Psoas muscle (tissue), 8 donors: ENCODE measurements around the gene LEMD1. TPM values are rescaled to one million over a fixed set of nuclear protein-coding genes. Genes with fewer than 3 reads are reported as not detected.
"Not testable (repeated sequence)": the region's sequence is repeated elsewhere in the genome, so short reads cannot be mapped to it uniquely, and the experiment has no call there.

ENCODE experiments used
- ATAC-seq, 4 donors: fragments of 200-7000 bp; cut with Tn5 transposase; one replicate each; pipeline ENCODE4 v1.9.1; 2020; ENCODE audit warnings: moderate library complexity in 3 of 4, mild to moderate bottlenecking in 2 of 4
- DNase-seq, 2 donors: peaks; one replicate each; pipeline ENCODE4 v3.0.0-alpha.2; 2020
- H3K27ac ChIP-seq: fragments of 200-600 bp; one replicate; pipeline ENCODE4 v1.8.0; 2022
- H3K27me3 ChIP-seq, 3 donors: fragments of 200-600 bp in 1 of 3; one replicate each; pipeline versions ENCODE4 v1.6.1 to v1.8.0; 2013 to 2022; ENCODE audit warnings: low read length in 2 of 3, mild to moderate bottlenecking in 2 of 3, moderate library complexity in 1 of 3; ENCODE audit not compliant: insufficient read depth in 3 of 3
- H3K36me3 ChIP-seq, 2 donors: fragments of 200-600 bp in 1 of 2; one replicate each; pipeline versions ENCODE4 v1.6.1 to v1.8.0; 2013 to 2022; ENCODE audit warnings: low read depth in 1 of 2, mild to moderate bottlenecking in 1 of 2, moderate library complexity in 1 of 2; ENCODE audit not compliant: insufficient read depth in 1 of 2
- H3K4me1 ChIP-seq: fragments of 200-600 bp; one replicate; pipeline ENCODE4 v1.8.0; 2022
- H3K4me3 ChIP-seq: fragments of 200-600 bp; one replicate; pipeline ENCODE4 v1.8.0; 2022; ENCODE audit warnings: mild to moderate bottlenecking
- H3K9me3 ChIP-seq: fragments of 200-600 bp; one replicate; pipeline ENCODE4 v1.8.0; 2022
- WGBS, 3 donors: extraction: QIAGEN DNeasy Blood & Tissue Kit; methylation state at CpG; one replicate each; pipeline versions ENCODE4 v1.1.6 to v1.1.7; 2013; 5-methylcytosine and 5-hydroxymethylcytosine counted together
- intact Hi-C, 2 donors: fragments of 100-400 bp; cut with DNase I; formaldehyde crosslinking; loops; one replicate each; pipeline versions ENCODE4 v1.11.0 to v1.14.2; 2022
- polyA plus RNA-seq, 3 donors: library from polyadenylated mRNA; stranded (reverse); fragments of 200-250 nt; gene quantifications; one replicate each; pipeline ENCODE4 v1.2.3, GENCODE V29; 2013
- total RNA-seq, 4 donors: library from RNA; stranded (reverse); fragmentation: NEBNext Ultra II Directional in 2 of 4; extraction: Animal tissue kit (Norgen Biotek cat#: 25700) in 2 of 4; gene quantifications; one replicate each; pipeline versions ENCODE4 v1.2.1 to v1.2.4, GENCODE V29; 2021 to 2023
- TF ChIP-seq, protein P1 (sequence below): fragments of 200-600 bp; IDR thresholded peaks from one replicate; pipeline ENCODE4 v1.8.0; 2022; ENCODE audit warnings: antibody characterized with exemption
- donor health status: healthy with polysubstance abuse.
- donor health status: DM: no; HTN: no; CAD: no; lungs with moderate emphysema.
- donor health status: Bipolar disorder and iron deficiency.
- donor health status: healthy.
- donor health status: DM: yes; HTN: yes; CAD: no.
- donor health status: DM: no; HTN: no; CAD: no.
- donor health status: DM: no; HTN: no; CAD: no.
- donor health status: DM: yes; HTN: yes; CAD: no.

Gene LEMD1
- total and polyA plus RNA-seq, 7 donors: not detected

DNA sequence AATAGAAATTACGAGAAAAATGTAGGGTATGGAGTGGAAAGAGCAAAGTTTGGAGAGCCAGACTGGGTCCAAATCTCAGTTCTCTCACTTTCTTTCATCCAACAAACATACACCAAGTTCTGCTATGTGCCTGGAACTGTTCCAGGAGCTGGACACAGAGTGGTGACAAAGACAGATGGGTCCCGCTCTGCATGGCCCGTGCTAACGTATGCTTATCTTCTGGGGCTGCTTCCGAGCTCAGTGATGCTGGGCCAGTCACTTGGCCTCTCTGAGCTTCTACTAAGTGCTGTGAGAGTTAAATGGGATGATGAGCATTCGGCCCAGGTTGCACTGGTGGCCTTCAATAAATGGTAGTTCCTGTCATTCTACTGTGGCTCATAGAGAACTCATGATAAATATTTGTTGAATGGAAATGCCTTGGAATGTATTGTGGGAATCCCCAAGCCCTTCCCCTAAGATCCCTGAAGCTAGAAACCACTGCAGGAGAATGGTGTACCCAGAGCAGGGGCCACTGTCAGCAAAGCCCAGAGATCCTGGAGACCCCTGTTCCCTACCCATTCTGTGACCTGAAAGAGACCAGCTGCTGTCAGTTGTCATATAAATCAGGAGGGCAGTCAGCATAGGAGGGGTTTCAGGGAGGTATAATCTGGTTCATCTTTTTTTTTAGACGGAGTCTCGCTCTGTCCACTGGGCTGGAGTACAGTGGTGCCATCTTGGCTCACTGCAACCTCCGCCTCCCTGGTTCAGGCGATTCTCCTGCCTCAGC is 3.8 kb downstream of the LEMD1 start:
- H3K27me3 ChIP-seq: no peaks in the 10 kb centered on the region
- H3K9me3 ChIP-seq: no peaks in the 10 kb centered on the region
- intact Hi-C loops: no loop called here
- whole genome bisulfite sequencing, 3 donors: 86 to 90% (median 86%) methylated on average over 10 of the region's 10 CpGs
- no peak for DNase-seq
- no peaks in the 10 kb centered on the region for H3K36me3 ChIP-seq
- H3K4me1 ChIP-seq: peaks cover 6% of the 10 kb centered on the region
- TF ChIP-seq, protein P1, sequence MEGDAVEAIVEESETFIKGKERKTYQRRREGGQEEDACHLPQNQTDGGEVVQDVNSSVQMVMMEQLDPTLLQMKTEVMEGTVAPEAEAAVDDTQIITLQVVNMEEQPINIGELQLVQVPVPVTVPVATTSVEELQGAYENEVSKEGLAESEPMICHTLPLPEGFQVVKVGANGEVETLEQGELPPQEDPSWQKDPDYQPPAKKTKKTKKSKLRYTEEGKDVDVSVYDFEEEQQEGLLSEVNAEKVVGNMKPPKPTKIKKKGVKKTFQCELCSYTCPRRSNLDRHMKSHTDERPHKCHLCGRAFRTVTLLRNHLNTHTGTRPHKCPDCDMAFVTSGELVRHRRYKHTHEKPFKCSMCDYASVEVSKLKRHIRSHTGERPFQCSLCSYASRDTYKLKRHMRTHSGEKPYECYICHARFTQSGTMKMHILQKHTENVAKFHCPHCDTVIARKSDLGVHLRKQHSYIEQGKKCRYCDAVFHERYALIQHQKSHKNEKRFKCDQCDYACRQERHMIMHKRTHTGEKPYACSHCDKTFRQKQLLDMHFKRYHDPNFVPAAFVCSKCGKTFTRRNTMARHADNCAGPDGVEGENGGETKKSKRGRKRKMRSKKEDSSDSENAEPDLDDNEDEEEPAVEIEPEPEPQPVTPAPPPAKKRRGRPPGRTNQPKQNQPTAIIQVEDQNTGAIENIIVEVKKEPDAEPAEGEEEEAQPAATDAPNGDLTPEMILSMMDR: no peak
- no peak overlapping the region for H3K4me3 ChIP-seq
- H3K27ac ChIP-seq: no peak overlapping the region
- ATAC-seq: no peak

DNA sequence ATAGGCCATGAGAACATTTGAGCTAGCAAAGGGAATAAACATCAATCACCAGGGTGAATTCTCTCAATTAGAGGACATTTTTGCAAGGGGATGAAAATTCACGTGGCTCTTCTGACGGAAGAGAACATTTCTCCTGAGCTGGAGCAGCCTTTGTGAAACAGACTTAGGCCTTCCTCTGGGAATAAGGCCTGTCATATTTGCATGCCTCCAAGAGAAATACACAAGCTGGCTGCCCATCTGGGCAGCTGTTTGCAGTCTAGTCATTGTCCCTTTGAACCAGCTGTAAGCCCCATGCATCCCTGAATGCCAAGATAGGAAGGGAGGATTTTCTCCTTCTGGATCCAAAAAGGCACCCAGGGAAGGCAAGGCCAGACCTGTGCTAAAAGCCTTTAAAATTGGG is 5.5 kb downstream of the LEMD1 start:
- ATAC-seq (no peak), DNase-seq (no peak)
- TF ChIP-seq, protein P1: no peak
- Histone ChIP-seq H3K4me1 (peaks cover 3% of the 10 kb centered on the region), H3K27me3 (no peaks in the 10 kb centered on the region), H3K4me3 (no peak overlapping the region), H3K27ac (no peak overlapping the region), H3K9me3 (no peaks in the 10 kb centered on the region), H3K36me3 (no peaks in the 10 kb centered on the region)
- WGBS, 3 donors: 64 to 79% (median 69%) methylated on average over 2 of the region's 2 CpGs
- intact Hi-C loops: no loop called here

DNA sequence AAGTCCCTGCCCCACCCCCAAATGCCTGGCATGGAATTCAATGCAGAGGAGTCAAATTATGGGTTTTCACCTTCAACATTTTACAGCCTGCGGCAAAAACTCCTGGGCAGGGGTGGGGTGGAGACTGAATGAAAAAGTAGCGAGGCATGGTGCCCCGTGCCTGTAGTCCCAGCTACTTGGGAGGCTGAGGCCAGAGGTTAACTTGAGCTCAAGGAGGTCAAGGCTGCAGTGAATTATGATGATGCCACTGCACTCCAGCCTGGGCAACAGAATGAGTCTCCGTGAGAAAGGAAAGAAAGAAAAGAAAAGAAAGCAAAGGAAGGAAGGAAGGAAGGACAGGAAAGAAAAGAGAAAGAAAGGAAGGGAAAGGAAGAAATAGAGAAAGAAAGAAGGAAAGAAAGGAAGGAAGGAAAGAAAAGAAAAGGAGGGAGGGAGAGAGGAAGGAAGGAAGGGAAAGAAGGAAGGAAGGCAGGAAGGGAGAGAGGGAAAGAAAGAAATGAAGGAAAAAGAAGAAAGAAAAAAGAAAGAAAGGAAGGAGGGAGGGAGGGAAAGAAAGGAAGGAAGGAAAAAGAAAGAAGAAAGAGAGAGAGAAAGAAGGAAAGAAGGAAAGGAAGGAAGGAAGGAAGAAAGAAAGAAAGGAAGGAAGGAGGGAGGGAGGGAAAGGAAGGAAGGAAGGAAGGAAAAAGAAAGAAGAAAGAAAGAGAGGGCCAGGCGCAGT is 11.1 kb downstream of the LEMD1 start:
- TF ChIP-seq, protein P1: no peak
- intact Hi-C loops: no loop called here
- H3K9me3 ChIP-seq: no peaks in the 10 kb centered on the region
- no peak overlapping the region for H3K4me3 ChIP-seq
- 51 to 63% (median 54%) methylated on average over 5 of the region's 5 CpGs for WGBS, 3 donors
- no peaks in the 10 kb centered on the region for H3K36me3 ChIP-seq
- H3K4me1 ChIP-seq: no peaks in the 10 kb centered on the region
- H3K27ac ChIP-seq: no peak overlapping the region
- DNase-seq (no peak), ATAC-seq (no peak)
- H3K27me3 ChIP-seq: no peaks in the 10 kb centered on the region

DNA sequence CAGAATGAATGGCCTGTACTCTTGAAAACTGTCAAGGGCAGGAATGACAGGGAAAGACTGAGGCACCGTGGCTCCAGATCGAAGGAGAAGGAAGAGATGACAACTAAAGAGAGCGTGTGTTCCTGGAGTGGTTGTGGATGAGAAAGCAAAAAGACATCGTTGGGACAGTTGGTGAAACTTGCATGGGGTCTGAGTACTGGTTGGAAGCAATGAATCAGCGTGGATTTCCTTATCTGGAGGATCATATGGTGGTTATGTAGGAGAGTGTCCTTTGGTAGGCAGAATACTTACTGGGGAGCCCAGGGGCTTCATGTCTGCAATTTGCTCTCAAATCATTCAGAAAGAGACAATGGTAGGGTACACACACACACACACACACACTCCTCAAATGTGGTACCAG is 13.9 kb downstream of the LEMD1 start:
- TF ChIP-seq, protein P1: no peak
- intact Hi-C loops: no loop called here
- WGBS, 3 donors: 88 to 90% (median 89%) methylated on average over 5 of the region's 5 CpGs
- Histone ChIP-seq H3K4me1 (no peaks in the 10 kb centered on the region), H3K4me3 (no peak overlapping the region), H3K9me3 (no peaks in the 10 kb centered on the region), H3K27ac (no peak overlapping the region), H3K27me3 (no peaks in the 10 kb centered on the region), H3K36me3 (no peaks in the 10 kb centered on the region)
- DNase-seq: no peak
- ATAC-seq: no peak

DNA sequence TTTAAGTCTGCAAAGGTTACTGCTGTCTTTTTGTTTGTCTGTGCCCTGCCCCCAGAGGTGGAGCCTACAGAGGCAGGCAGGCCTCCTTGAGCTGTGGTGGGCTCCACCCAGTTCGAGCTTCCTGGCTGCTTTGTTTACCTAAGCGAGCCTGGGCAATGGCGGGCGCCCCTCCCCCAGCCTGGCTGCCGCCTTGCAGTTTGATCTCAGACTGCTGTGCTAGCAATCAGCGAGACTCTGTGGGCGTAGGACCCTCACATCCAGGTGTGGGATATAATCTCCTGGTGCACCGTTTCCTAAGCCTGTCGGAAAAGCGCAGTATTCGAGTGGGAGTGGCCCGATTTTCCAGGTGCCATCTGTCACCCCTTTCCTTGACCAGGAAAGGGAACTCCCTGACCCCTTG is 15.6 kb downstream of the LEMD1 start:
- WGBS, 3 donors: 73 to 87% methylated on average over 5 to 8 of the region's 12 CpGs; no CpG with 5 or more reads in 1 of the 3 donors
- H3K4me1 ChIP-seq, H3K27me3 ChIP-seq, ATAC-seq, DNase-seq, H3K36me3 ChIP-seq, H3K9me3 ChIP-seq, H3K27ac ChIP-seq, intact Hi-C loops, H3K4me3 ChIP-seq: not testable (repeated sequence)

DNA sequence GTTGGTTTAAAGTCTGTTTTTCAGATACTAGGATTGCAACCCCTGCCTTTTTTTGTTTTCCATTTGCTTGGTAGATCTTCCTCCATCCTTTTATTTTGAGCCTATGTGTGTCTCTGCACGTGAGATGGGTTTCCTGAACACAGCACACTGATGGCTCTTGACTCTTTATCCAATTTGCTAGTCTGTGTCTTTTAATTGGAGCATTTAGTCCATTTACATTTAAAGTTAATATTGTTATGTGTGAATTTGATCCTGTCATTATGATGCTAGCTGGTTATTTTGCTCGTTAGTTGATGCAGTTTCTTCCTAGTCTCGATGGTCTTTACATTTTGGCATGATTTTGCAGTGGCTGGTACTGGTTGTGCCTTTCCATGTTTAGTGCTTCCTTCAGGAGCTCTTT is 17.4 kb downstream of the LEMD1 start:
- 77 to 88% (median 82%) methylated on average over 1 of the region's 3 CpGs for WGBS, 3 donors
- ATAC-seq, intact Hi-C loops: not testable (repeated sequence)

More for the DNA sequence above, 17.4 kb downstream of the LEMD1 start:
- H3K36me3 ChIP-seq, H3K27ac ChIP-seq, H3K27me3 ChIP-seq, H3K4me3 ChIP-seq, DNase-seq, H3K4me1 ChIP-seq, H3K9me3 ChIP-seq: not testable (repeated sequence)
